Measurements from ENCODE around the gene LRRN2.

The LRRN2 gene

GRCh38 chr1:204688776-204689175 lies 3.2 kb upstream of the LRRN2 start:
- ChIA-PET POLR2A (no interaction called here), CTCF (no interaction called here)
- TF ChIP-seq, protein P1, sequence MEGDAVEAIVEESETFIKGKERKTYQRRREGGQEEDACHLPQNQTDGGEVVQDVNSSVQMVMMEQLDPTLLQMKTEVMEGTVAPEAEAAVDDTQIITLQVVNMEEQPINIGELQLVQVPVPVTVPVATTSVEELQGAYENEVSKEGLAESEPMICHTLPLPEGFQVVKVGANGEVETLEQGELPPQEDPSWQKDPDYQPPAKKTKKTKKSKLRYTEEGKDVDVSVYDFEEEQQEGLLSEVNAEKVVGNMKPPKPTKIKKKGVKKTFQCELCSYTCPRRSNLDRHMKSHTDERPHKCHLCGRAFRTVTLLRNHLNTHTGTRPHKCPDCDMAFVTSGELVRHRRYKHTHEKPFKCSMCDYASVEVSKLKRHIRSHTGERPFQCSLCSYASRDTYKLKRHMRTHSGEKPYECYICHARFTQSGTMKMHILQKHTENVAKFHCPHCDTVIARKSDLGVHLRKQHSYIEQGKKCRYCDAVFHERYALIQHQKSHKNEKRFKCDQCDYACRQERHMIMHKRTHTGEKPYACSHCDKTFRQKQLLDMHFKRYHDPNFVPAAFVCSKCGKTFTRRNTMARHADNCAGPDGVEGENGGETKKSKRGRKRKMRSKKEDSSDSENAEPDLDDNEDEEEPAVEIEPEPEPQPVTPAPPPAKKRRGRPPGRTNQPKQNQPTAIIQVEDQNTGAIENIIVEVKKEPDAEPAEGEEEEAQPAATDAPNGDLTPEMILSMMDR (IDR thresholded peaks at IDR 0.05; ENCODE audit: insufficient read depth, low read length, missing control alignments): no peak
- no peak for DNase-seq (ENCODE audit: low read depth, low spot score)
- no peak overlapping the region for H3K4me3 ChIP-seq (ENCODE audit: low read depth, low read length)

DNA sequence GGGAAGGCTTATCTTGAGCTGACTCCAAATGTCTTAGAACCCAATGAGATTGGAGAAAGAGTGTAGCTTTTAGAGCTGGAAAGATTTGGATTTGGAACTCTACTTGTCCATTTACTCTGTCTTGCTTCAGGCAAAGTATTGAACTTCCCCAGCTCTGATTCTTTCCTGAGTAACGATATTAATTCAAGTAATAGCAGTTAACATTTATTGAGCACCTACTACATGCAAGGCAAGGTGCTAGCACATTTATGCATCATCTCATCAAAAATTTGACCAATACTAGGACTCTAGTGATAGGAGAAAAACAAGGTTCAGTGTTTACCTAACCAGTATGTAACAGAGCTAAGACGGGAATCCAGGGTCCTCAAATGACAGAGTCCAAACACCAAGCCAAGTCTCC lies 2.5 kb upstream of the LRRN2 start:
- no peak overlapping the region for H3K4me3 ChIP-seq (ENCODE audit: low read depth, low read length)
- TF ChIP-seq, protein P1 (IDR thresholded peaks at IDR 0.05; ENCODE audit: insufficient read depth, low read length, missing control alignments): no peak
- POLR2A ChIA-PET: no interaction called here
- CTCF ChIA-PET: interaction anchor here (1.5 to 2.0 kb wide), 2 partner anchors 119 to 122 kb away, joined by 6 to 9 read pairs; no protein-coding TSS in a partner anchor
- no peak for DNase-seq (ENCODE audit: low read depth, low spot score)

- TF ChIP-seq, protein P1 (IDR thresholded peaks at IDR 0.05; ENCODE audit: insufficient read depth, low read length, missing control alignments): no peak
- CTCF ChIA-PET: no interaction called here
- H3K4me3 ChIP-seq (ENCODE audit: low read depth, low read length): no peak overlapping the region
- POLR2A ChIA-PET: no interaction called here
- no peak for DNase-seq (ENCODE audit: low read depth, low spot score)
Observed at GRCh38 chr1:204684571-204685235, 835 bp downstream of the LRRN2 start.

DNA sequence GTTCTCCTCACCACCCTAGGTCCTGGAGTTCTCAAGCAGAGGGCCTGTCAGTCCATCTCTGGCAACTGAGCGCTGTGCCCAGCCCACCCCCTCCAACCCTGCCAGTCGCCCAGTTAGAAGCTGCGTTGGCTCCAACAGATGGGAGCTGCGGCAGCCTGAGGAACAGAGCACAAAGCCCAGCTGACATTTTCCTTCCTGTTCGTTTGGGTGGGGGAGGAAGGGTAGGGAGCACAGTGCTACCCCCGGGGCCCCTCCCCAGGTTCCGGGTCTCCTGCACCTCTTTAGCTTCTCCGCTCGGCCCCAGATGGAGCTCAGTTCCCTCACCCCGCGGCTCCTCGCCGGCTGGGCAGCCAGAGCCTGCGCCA lies 1.4 kb downstream of the LRRN2 start:
- DNase-seq (ENCODE audit: low read depth, low spot score): no peak
- TF ChIP-seq, protein P1 (IDR thresholded peaks at IDR 0.05; ENCODE audit: insufficient read depth, low read length, missing control alignments): no peak
- H3K4me3 ChIP-seq (ENCODE audit: low read depth, low read length): no peak overlapping the region
- POLR2A ChIA-PET: no interaction called here
- CTCF ChIA-PET: no interaction called here

GRCh38 chr1:204683284-204684205 lies 2.0 kb downstream of the LRRN2 start:
- no peak overlapping the region for H3K4me3 ChIP-seq (ENCODE audit: low read depth, low read length)
- TF ChIP-seq, protein P1 (IDR thresholded peaks at IDR 0.05; ENCODE audit: insufficient read depth, low read length, missing control alignments): no peak
- POLR2A ChIA-PET: no interaction called here
- no peak for DNase-seq (ENCODE audit: low read depth, low spot score)
- CTCF ChIA-PET: no interaction called here

DNA sequence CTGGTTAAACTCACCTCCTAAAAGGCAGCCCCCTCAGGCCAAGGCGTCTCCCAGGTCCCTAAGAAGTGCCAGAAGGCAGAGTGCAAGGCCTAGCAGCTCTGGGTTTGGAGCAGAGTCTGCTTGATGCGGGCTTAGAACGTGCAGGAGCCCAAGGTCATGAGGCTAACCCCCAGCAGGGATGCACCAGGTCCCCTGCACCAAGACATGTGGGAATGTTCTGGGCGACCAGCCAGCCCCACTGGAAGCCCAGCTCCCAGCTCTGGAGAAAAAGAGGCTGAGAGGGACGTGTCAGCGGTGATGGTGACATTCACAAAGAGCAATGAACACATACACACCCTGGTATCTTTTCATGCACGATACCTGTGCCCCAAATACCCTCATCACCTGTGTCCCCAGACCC lies 5.1 kb downstream of the LRRN2 start:
- POLR2A ChIA-PET: no interaction called here
- CTCF ChIA-PET: interaction anchor here (1.0 to 1.4 kb wide), 2 partner anchors 83 to 126 kb away, joined by 3 to 5 read pairs; no protein-coding TSS in a partner anchor
- TF ChIP-seq, protein P1 (IDR thresholded peaks at IDR 0.05; ENCODE audit: insufficient read depth, low read length, missing control alignments): no peak
- no peak overlapping the region for H3K4me3 ChIP-seq (ENCODE audit: low read depth, low read length)
- DNase-seq (ENCODE audit: low read depth, low spot score): no peak

Data from AG04449 (cell line).